Gastroesophageal sphincter (tissue), 3 donors: Measurements from ENCODE around the gene ASPM.

ENCODE experiments used
- EP300 ChIP-seq: sonication (generic); formaldehyde crosslinking; IDR thresholded peaks from one replicate; pipeline ENCODE4 v1.6.1; 2017; ENCODE audit warnings: antibody characterized with exemption, mild to moderate bottlenecking
- POLR2A ChIP-seq, 2 donors: fragments of 450-650 bp; IDR thresholded peaks; one replicate each; pipeline ENCODE4 v1.6.1; 2017; ENCODE audit warnings: antibody characterized with exemption in 2 of 2, mild to moderate bottlenecking in 2 of 2, moderate library complexity in 1 of 2
- TF ChIP-seq, protein P1 (sequence below), 4 experiments: fragments of 200-600 bp in 2 of 4; fragments of 450-650 bp in 2 of 4; sonication (generic) in 1 of 4; IDR thresholded peaks; one replicate each; pipeline ENCODE4 v1.5.1; 2017 to 2019; ENCODE audit warnings: antibody characterized with exemption in 4 of 4, mild to moderate bottlenecking in 2 of 4, moderate library complexity in 2 of 4

DNA sequence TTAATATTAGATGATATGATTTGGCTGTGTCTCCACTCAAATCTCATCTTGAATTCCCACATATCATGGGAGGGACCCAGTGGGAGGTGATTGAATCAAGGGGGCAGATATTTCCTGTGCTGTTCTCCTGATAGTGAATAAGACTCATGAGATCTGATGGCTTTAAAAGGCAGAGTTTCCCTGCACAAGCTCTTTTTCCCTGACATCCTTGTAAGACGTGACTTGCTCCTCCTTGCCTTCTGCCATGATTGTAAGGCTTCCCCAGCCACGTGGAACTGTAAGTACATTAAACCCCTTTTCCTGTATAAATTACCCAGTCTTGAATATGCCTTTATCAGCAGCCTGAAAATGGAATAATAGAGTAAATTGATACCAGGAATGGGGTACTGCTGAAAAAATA is 66.1 kb downstream of the ASPM start:
- TF ChIP-seq, protein P1, sequence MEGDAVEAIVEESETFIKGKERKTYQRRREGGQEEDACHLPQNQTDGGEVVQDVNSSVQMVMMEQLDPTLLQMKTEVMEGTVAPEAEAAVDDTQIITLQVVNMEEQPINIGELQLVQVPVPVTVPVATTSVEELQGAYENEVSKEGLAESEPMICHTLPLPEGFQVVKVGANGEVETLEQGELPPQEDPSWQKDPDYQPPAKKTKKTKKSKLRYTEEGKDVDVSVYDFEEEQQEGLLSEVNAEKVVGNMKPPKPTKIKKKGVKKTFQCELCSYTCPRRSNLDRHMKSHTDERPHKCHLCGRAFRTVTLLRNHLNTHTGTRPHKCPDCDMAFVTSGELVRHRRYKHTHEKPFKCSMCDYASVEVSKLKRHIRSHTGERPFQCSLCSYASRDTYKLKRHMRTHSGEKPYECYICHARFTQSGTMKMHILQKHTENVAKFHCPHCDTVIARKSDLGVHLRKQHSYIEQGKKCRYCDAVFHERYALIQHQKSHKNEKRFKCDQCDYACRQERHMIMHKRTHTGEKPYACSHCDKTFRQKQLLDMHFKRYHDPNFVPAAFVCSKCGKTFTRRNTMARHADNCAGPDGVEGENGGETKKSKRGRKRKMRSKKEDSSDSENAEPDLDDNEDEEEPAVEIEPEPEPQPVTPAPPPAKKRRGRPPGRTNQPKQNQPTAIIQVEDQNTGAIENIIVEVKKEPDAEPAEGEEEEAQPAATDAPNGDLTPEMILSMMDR (IDR thresholded peaks at IDR 0.05): no peak
- no peak for TF ChIP-seq EP300
- TF ChIP-seq POLR2A (IDR thresholded peaks at IDR 0.05): no peak
